Liver (tissue), 9 donors: Measurements from ENCODE around the gene ABCG2. TPM values are rescaled to one million over a fixed set of nuclear protein-coding genes. Genes with fewer than 3 reads are reported as not detected.

ENCODE experiments used
- DNase-seq: peaks from one replicate; pipeline ENCODE4 v3.0.0-alpha.2; 2017; ENCODE audit warnings: low spot score
- H3K27ac ChIP-seq, 2 donors: one replicate each; pipeline ENCODE4 v1.7.0; 2013; ENCODE audit warnings: inconsistent platforms in 2 of 2, low read length in 2 of 2, control low read depth in 1 of 2, low read depth in 1 of 2, mild to moderate bottlenecking in 1 of 2
- H3K27me3 ChIP-seq, 4 donors: one replicate each; pipeline versions ENCODE4 v1.6.1 to v1.7.0; 2013; ENCODE audit warnings: low read length in 3 of 4, inconsistent platforms in 1 of 4, mild to moderate bottlenecking in 1 of 4, moderate library complexity in 1 of 4; ENCODE audit not compliant: control insufficient read depth in 4 of 4, insufficient read depth in 4 of 4
- H3K36me3 ChIP-seq, 4 donors: one replicate each; pipeline versions ENCODE4 v1.6.1 to v1.7.0; 2013; ENCODE audit warnings: low read length in 3 of 4, mild to moderate bottlenecking in 3 of 4, low read depth in 1 of 4, moderate library complexity in 1 of 4; ENCODE audit not compliant: control insufficient read depth in 4 of 4, insufficient read depth in 3 of 4
- H3K4me1 ChIP-seq, 4 donors: one replicate each; pipeline versions ENCODE4 v1.6.1 to v1.7.0; 2013; ENCODE audit warnings: low read length in 3 of 4, mild to moderate bottlenecking in 3 of 4, moderate library complexity in 1 of 4; ENCODE audit not compliant: control insufficient read depth in 4 of 4, insufficient read depth in 4 of 4
- H3K4me3 ChIP-seq, 3 donors: one replicate each; pipeline versions ENCODE4 v1.6.1 to v1.7.0; 2013; ENCODE audit warnings: low read length in 3 of 3, control low read depth in 1 of 3, low read depth in 1 of 3, mild to moderate bottlenecking in 1 of 3
- H3K9ac ChIP-seq, 2 donors: one replicate each; pipeline ENCODE4 v1.7.0; 2013; ENCODE audit warnings: low read length in 2 of 2, mild to moderate bottlenecking in 2 of 2, moderate library complexity in 2 of 2, control low read depth in 1 of 2, low read depth in 1 of 2
- H3K9me3 ChIP-seq, 4 donors: one replicate each; pipeline versions ENCODE4 v1.6.1 to v1.7.0; 2013; ENCODE audit warnings: low read length in 3 of 4; ENCODE audit not compliant: control insufficient read depth in 4 of 4
- EGR1 ChIP-seq, 2 donors: IDR thresholded peaks; 2 replicates each; pipeline ENCODE4 v1.6.1; 2016 to 2018; ENCODE audit warnings: antibody characterized with exemption in 2 of 2, low read depth in 2 of 2
- FOXA1 ChIP-seq: IDR thresholded peaks from 2 replicates; pipeline ENCODE4 v1.6.1; 2016; ENCODE audit warnings: antibody characterized with exemption
- FOXA2 ChIP-seq: IDR thresholded peaks from 2 replicates; pipeline ENCODE4 v1.6.1; 2016; ENCODE audit warnings: antibody characterized with exemption
- GABPA ChIP-seq, 2 donors: IDR thresholded peaks in 1 of 2; conservative IDR thresholded peaks in 1 of 2; 2 replicates each; pipeline ENCODE4 v1.6.1; 2016; ENCODE audit warnings: antibody characterized with exemption in 2 of 2, mild to moderate bottlenecking in 1 of 2, moderate library complexity in 1 of 2
- HNF4A ChIP-seq, 2 donors: conservative IDR thresholded peaks; 2 replicates each; pipeline ENCODE4 v1.6.1; 2016; ENCODE audit warnings: antibody characterized with exemption in 2 of 2, mild to moderate bottlenecking in 2 of 2
- HNF4G ChIP-seq: IDR thresholded peaks from 2 replicates; pipeline ENCODE4 v1.6.1; 2016; ENCODE audit warnings: antibody characterized with exemption
- JUND ChIP-seq, 2 donors: IDR thresholded peaks; 2 replicates each; pipeline ENCODE4 v1.6.1; 2016; ENCODE audit warnings: antibody characterized with exemption in 2 of 2
- NR2F2 ChIP-seq: IDR thresholded peaks from 2 replicates; pipeline ENCODE4 v1.6.1; 2016; ENCODE audit warnings: antibody characterized with exemption
- RAD21 ChIP-seq, 2 donors: IDR thresholded peaks; 2 replicates each; pipeline ENCODE4 v1.6.1; 2016; ENCODE audit warnings: antibody characterized with exemption in 2 of 2, mild to moderate bottlenecking in 2 of 2
- RXRA ChIP-seq, 2 donors: IDR thresholded peaks; 2 replicates each; pipeline ENCODE4 v1.6.1; 2017 to 2018; ENCODE audit warnings: antibody characterized with exemption in 2 of 2, mild to moderate bottlenecking in 1 of 2
- SP1 ChIP-seq: IDR thresholded peaks from 2 replicates; pipeline ENCODE4 v1.6.1; 2018; ENCODE audit warnings: antibody characterized with exemption, mild to moderate bottlenecking
- YY1 ChIP-seq: IDR thresholded peaks from 2 replicates; pipeline ENCODE4 v1.6.1; 2016; ENCODE audit warnings: antibody characterized with exemption, mild to moderate bottlenecking
- WGBS: extraction: QIAGEN DNeasy Blood & Tissue Kit; methylation state at CpG from one replicate; pipeline ENCODE4 v1.1.7; 2013; 5-methylcytosine and 5-hydroxymethylcytosine counted together
- polyA plus RNA-seq, 2 donors: library from polyadenylated mRNA; stranded (reverse) in 1 of 2; unstranded in 1 of 2; fragments of 200-250 nt in 1 of 2; fragments of >200 nt in 1 of 2; fragmentation: Nextera tagmentation in 1 of 2; extraction: Ambion mirVana in 1 of 2; gene quantifications; one replicate each; pipeline versions ENCODE4 v1.2.1 to v1.2.3, GENCODE V29; 2013 to 2015
- total RNA-seq, 2 donors: library from RNA; depleted of rRNA; stranded (reverse); fragments of >200 nt; gene quantifications; one replicate each; pipeline ENCODE4 v1.2.3, GENCODE V29; 2014
- TF ChIP-seq, protein P1 (sequence below): IDR thresholded peaks from 2 replicates; pipeline ENCODE4 v1.6.1; 2016; ENCODE audit warnings: antibody characterized with exemption
- TF ChIP-seq, protein P2 (sequence below): IDR thresholded peaks from 2 replicates; pipeline ENCODE4 v1.6.1; 2016; ENCODE audit warnings: antibody characterized with exemption, mild to moderate bottlenecking
- TF ChIP-seq, protein P3 (sequence below): IDR thresholded peaks from 2 replicates; pipeline ENCODE4 v1.6.1; 2016; ENCODE audit warnings: antibody characterized with exemption
- TF ChIP-seq, protein P4 (sequence below): fragments of 150-350 bp; IDR thresholded peaks from 2 replicates; pipeline ENCODE4 v1.5.1; 2017; ENCODE audit warnings: improper control_type of control experiment, low read depth, low read length; ENCODE audit not compliant: missing input control
- TF ChIP-seq, protein P5 (sequence below): IDR thresholded peaks from 2 replicates; pipeline ENCODE4 v1.6.1; 2016; ENCODE audit warnings: antibody characterized with exemption
- donor health status: healthy.
- donor health status: healthy.
- donor health status: healthy.
- donor health status: healthy.
- donor health status: healthy.

ABCG2 gene
- total and polyA plus RNA-seq, 4 donors: 1.9 to 23.6 (median 7.0) TPM

DNA sequence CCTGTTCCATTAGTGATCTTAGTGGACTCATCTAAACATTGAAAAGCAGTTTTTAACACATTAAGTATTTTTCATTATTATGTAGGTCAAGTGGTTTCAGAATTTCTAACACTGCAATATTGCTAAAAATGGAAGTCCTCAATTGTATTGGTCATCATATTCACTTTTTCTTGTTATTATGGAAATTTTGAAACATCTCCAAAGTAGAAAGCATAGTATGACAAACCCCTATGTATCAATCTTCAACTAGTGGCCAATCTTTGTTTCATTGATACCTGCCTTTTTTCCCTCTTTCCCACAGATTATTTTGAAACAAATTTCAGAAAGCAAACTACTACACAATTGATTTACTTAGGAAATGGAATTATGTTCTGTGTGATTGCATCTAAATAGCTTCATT lies 14.5 kb upstream of the ABCG2 start:
- DNase-seq: no peak
- H3K27ac ChIP-seq: no peak overlapping the region
- no peaks in the 10 kb centered on the region for H3K36me3 ChIP-seq
- H3K4me3 ChIP-seq: no peak overlapping the region
- no peak overlapping the region for H3K9ac ChIP-seq
- no peak for TF ChIP-seq RAD21 (IDR thresholded peaks at IDR 0.05)
- H3K9me3 ChIP-seq: no peaks in the 10 kb centered on the region
- H3K27me3 ChIP-seq: no peaks in the 10 kb centered on the region
- no peaks in the 10 kb centered on the region for H3K4me1 ChIP-seq

DNA sequence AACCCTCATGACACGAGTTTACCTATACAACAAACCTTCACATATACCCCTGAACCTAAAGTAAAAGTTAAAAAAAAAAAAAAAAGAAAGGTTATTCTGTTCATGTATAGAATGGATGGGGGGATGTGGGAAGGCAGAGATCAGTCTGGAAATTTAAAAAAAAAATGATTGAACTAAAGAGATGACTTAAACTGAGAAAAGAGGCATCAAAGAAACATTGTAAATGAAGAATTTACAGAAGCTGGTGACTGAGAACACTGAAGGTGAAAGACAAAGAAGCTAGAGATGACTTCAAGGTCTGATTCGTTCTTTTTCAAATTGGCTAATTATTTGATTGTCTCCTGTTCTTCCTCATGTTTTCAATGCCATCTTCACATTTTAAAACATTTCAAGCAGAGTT lies 12.8 kb upstream of the ABCG2 start:
- H3K4me1 ChIP-seq: no peaks in the 10 kb centered on the region
- H3K4me3 ChIP-seq: no peak overlapping the region
- 81% methylated on average over 2 of the region's 2 CpGs for WGBS
- no peaks in the 10 kb centered on the region for H3K9me3 ChIP-seq
- H3K27me3 ChIP-seq: no peaks in the 10 kb centered on the region
- TF ChIP-seq NR2F2 (no peak), HNF4A (conservative IDR thresholded peaks at IDR 0.05) (no peak), HNF4G (no peak), YY1 (no peak), EGR1 (IDR thresholded peaks at IDR 0.05; ENCODE audit: low read depth in 2 of 2) (no peak), JUND (IDR thresholded peaks at IDR 0.05) (no peak), SP1 (no peak), GABPA (IDR thresholded peaks at IDR 0.05 in 1 of 2, conservative IDR thresholded peaks at IDR 0.05 in 1 of 2) (no peak), RXRA (IDR thresholded peaks at IDR 0.05) (no peak), FOXA2 (no peak), FOXA1 (no peak)
- TF ChIP-seq, protein P1, sequence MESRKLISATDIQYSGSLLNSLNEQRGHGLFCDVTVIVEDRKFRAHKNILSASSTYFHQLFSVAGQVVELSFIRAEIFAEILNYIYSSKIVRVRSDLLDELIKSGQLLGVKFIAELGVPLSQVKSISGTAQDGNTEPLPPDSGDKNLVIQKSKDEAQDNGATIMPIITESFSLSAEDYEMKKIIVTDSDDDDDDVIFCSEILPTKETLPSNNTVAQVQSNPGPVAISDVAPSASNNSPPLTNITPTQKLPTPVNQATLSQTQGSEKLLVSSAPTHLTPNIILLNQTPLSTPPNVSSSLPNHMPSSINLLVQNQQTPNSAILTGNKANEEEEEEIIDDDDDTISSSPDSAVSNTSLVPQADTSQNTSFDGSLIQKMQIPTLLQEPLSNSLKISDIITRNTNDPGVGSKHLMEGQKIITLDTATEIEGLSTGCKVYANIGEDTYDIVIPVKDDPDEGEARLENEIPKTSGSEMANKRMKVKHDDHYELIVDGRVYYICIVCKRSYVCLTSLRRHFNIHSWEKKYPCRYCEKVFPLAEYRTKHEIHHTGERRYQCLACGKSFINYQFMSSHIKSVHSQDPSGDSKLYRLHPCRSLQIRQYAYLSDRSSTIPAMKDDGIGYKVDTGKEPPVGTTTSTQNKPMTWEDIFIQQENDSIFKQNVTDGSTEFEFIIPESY: no peak
- TF ChIP-seq, protein P2, sequence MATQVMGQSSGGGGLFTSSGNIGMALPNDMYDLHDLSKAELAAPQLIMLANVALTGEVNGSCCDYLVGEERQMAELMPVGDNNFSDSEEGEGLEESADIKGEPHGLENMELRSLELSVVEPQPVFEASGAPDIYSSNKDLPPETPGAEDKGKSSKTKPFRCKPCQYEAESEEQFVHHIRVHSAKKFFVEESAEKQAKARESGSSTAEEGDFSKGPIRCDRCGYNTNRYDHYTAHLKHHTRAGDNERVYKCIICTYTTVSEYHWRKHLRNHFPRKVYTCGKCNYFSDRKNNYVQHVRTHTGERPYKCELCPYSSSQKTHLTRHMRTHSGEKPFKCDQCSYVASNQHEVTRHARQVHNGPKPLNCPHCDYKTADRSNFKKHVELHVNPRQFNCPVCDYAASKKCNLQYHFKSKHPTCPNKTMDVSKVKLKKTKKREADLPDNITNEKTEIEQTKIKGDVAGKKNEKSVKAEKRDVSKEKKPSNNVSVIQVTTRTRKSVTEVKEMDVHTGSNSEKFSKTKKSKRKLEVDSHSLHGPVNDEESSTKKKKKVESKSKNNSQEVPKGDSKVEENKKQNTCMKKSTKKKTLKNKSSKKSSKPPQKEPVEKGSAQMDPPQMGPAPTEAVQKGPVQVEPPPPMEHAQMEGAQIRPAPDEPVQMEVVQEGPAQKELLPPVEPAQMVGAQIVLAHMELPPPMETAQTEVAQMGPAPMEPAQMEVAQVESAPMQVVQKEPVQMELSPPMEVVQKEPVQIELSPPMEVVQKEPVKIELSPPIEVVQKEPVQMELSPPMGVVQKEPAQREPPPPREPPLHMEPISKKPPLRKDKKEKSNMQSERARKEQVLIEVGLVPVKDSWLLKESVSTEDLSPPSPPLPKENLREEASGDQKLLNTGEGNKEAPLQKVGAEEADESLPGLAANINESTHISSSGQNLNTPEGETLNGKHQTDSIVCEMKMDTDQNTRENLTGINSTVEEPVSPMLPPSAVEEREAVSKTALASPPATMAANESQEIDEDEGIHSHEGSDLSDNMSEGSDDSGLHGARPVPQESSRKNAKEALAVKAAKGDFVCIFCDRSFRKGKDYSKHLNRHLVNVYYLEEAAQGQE: no peak
- TF ChIP-seq, protein P3, sequence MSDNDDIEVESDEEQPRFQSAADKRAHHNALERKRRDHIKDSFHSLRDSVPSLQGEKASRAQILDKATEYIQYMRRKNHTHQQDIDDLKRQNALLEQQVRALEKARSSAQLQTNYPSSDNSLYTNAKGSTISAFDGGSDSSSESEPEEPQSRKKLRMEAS: no peak
- TF ChIP-seq, protein P4, sequence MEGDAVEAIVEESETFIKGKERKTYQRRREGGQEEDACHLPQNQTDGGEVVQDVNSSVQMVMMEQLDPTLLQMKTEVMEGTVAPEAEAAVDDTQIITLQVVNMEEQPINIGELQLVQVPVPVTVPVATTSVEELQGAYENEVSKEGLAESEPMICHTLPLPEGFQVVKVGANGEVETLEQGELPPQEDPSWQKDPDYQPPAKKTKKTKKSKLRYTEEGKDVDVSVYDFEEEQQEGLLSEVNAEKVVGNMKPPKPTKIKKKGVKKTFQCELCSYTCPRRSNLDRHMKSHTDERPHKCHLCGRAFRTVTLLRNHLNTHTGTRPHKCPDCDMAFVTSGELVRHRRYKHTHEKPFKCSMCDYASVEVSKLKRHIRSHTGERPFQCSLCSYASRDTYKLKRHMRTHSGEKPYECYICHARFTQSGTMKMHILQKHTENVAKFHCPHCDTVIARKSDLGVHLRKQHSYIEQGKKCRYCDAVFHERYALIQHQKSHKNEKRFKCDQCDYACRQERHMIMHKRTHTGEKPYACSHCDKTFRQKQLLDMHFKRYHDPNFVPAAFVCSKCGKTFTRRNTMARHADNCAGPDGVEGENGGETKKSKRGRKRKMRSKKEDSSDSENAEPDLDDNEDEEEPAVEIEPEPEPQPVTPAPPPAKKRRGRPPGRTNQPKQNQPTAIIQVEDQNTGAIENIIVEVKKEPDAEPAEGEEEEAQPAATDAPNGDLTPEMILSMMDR: no peak
- TF ChIP-seq, protein P5, sequence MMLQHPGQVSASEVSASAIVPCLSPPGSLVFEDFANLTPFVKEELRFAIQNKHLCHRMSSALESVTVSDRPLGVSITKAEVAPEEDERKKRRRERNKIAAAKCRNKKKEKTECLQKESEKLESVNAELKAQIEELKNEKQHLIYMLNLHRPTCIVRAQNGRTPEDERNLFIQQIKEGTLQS: no peak
- H3K9ac ChIP-seq: no peak overlapping the region
- H3K36me3 ChIP-seq: no peaks in the 10 kb centered on the region
- no peak overlapping the region for H3K27ac ChIP-seq
- no peak for DNase-seq
